Spinal cord (tissue), 10 donors: ENCODE measurements around the gene MORN1. TPM values are rescaled to one million over a fixed set of nuclear protein-coding genes. Genes with fewer than 3 reads are reported as not detected.

Experiments used
- DNase-seq, 6 donors: peaks; one replicate each; pipeline versions ENCODE4 v3.0.0 to v3.0.0-alpha.2; 2013 to 2015; ENCODE audit warnings: low spot score in 6 of 6, low read depth in 4 of 6
- H3K27ac ChIP-seq: one replicate; pipeline ENCODE4 v1.5.1; 2013; ENCODE audit warnings: low read depth, low read length, control low read depth
- H3K27me3 ChIP-seq: one replicate; pipeline ENCODE4 v1.6.1; 2013; ENCODE audit warnings: low read length; ENCODE audit not compliant: control insufficient read depth, insufficient read depth
- H3K36me3 ChIP-seq: one replicate; pipeline ENCODE4 v1.6.1; 2013; ENCODE audit warnings: low read length; ENCODE audit not compliant: control insufficient read depth, insufficient read depth
- H3K4me1 ChIP-seq: one replicate; pipeline ENCODE4 v1.6.1; 2013; ENCODE audit warnings: low read length; ENCODE audit not compliant: control insufficient read depth, insufficient read depth
- H3K4me3 ChIP-seq: one replicate; pipeline ENCODE4 v1.5.1; 2013; ENCODE audit warnings: low read depth, low read length, control low read depth
- H3K9me3 ChIP-seq: one replicate; pipeline ENCODE4 v1.6.1; 2013; ENCODE audit warnings: low read length; ENCODE audit not compliant: control insufficient read depth, insufficient read depth
- WGBS: methylation state at CpG from one replicate; pipeline ENCODE4 v1.1.5; 2013; ENCODE audit warnings: missing lambda C conversion rate; ENCODE audit not compliant: insufficient coverage; 5-methylcytosine and 5-hydroxymethylcytosine counted together
- polyA plus RNA-seq, 2 donors: library from polyadenylated mRNA; unstranded; fragments of 120-200 nt; gene quantifications; one replicate each; pipeline ENCODE4 v1.2.1, GENCODE V29; 2013; ENCODE audit not compliant: insufficient read length in 2 of 2
- total RNA-seq, 2 donors: library from RNA; depleted of rRNA in 1 of 2; stranded (reverse); fragments of 120-200 nt in 1 of 2; fragments of >200 nt in 1 of 2; gene quantifications; one replicate each; pipeline versions ENCODE4 v1.2.3 to v1.2.4, GENCODE V29; 2013 to 2014
- donor health status: healthy.

Gene MORN1
- total and polyA plus RNA-seq, 4 donors, result 8.4 to 17.5 (median 12.8) TPM

DNA sequence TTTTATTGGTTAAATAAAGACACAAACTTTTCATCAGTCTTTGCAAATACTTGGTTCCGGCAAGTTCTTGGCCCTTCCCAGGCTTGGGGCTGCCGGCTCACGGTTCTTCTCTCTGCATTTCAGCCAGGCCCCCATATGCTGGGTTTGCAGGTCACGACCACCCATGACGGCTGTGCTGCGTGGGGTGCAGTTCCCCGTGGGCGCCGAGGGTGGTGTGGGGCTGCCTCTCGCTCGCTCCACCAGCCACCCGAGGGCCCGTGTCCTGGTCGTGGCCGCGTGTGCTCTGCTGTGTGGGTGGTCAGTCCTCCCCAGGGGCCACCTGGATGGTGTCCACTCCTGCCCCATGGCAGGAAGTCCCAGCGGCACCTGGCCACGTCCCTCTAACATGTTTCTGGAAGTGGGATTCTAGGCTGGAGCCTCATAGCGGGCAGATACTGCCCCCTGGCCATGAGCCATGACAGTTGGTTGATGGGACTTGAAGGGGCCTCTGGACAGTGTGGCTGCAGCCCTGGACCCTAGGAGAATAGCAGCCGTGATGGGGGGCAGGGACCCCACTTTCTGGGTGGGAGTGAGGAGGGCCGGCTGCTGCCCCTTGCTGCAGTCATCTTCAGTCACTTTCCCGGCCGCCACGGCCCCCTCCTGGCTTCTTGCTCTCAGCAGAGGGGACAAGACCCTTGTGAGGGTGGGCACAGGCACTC lies 117.0 kb downstream of the MORN1 start:
- Histone ChIP-seq H3K4me3 (no peak overlapping the region), H3K27ac (peak overlapping the region; percentile 25), H3K27me3 (no peaks in the 10 kb centered on the region), H3K9me3 (no peaks in the 10 kb centered on the region), H3K4me1 (peaks cover 95% of the 10 kb centered on the region), H3K36me3 (peaks cover 54% of the 10 kb centered on the region)
- 71% methylated on average over 23 of the region's 24 CpGs for WGBS
- no peak for DNase-seq

DNA sequence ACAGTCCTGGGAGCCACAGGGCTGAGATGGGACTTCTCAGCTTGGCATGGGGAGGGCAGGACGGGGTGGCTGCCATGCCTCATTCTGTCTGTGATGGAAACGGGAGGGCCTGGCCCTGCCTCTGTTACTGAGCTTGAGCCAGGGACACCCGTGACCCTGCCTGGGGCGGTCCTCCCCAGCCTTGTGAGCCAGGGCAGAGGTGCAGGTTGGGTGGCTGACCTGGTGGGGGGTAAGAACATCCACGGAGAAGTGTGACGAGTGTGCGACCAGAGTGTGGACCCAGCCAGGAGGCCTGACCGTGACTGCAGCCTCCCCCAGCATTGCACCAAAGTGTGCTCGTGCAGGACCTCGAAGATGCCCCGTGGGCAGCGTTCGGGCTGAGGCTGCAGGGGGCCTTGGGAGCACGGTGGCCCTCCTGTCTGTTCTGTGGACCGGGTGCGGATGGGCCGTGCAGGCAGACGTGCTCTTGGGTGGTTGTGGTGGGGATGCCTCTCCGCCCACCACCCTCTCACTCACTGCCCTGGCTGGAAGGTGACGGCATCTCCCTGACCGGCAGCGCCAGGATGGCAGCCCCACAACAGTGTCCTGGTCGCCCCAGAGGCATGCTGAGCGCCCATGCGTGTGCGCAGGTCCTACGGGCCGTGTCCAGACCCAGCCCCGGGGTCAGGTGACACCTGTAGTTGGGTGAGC lies 117.8 kb downstream of the MORN1 start:
- WGBS, result 85% methylated on average over 25 of the region's 29 CpGs
- Histone ChIP-seq H3K27me3 (no peaks in the 10 kb centered on the region), H3K9me3 (no peaks in the 10 kb centered on the region), H3K27ac (no peak overlapping the region), H3K4me3 (no peak overlapping the region), H3K36me3 (peaks cover 54% of the 10 kb centered on the region), H3K4me1 (peaks cover 92% of the 10 kb centered on the region)
- no peak for DNase-seq

DNA sequence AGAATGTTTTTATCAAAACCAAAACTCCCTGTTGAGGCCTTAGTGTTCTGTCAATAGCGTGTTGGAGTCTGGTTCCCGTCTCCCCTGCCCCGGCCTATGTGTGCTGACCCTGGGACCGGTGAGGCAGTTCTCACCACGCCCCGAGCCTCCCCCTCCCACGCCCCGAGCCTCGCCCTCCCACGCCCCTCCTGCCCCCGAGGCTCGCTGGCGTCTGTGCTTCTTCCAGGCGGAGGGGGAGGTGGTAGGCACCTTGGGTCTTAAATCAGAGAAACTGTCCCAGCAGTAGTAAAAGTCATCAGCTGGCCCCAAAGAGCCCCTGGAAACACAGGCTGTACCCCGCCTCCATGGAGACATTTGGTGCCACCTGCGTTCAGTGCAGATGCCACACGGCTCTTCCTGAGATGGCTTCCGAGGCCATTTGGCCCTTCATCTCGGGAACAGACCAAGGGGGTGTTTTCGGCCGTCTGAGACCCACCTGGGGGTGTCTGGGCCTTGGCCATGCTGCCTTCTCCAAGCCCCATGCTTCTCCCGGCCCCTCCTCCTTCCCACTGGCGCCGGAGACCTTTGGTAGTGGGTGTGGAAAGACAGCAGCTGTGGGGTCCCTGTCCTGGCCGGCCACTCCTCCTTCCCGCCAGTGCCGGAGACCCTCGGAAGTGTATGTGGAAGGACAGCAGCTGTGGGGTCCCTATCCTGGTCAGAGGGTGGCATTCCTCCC lies 118.5 kb downstream of the MORN1 start:
- H3K36me3 ChIP-seq, result peaks cover 52% of the 10 kb centered on the region
- no peaks in the 10 kb centered on the region for H3K9me3 ChIP-seq
- no peak overlapping the region for H3K4me3 ChIP-seq
- no peaks in the 10 kb centered on the region for H3K27me3 ChIP-seq
- WGBS, result 47% methylated on average over 12 of the region's 28 CpGs
- peaks cover 92% of the 10 kb centered on the region for H3K4me1 ChIP-seq
- no peak overlapping the region for H3K27ac ChIP-seq
- no peak for DNase-seq

DNA sequence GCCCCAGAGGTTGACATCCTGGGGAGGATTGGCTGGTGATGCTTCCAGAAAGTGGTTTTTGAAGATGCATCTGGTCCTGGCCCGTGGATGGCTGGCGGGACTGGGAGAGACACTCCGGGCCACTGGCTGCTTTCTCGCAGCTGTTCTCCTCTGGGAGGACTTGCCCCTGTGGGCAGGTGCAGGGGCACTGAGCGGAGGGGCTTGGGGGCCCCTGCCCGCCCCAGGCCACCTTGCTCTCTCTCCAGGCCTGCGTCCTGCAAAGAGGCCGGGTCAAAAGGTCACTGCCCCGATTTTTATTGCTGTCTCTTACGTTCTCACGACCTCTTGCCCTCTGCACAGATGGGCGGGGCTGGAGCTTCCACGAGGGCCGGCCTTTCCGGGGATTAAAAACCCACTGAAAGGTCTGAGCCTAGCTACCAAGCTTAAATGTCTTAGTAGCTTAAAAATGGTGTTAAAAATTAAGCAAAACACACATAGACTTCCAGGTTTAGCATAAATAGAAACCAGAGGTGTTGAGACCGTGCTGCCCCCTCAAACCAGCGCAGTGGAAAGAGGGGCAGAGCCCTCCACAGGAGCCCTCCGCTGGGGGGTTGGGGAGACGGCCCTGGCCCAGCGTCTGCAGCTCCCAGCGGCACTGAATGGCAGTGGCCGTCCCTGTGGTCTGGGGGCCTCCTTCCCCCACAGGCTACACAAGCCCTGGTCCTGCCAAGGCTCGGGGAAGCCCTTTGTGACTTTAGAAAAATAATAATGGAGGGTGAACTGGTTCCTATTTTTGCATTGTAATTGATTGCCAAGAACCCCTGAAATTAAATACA lies 119.3 kb downstream of the MORN1 start:
- 29% methylated on average over 16 of the region's 23 CpGs for WGBS
- Histone ChIP-seq H3K27me3 (no peaks in the 10 kb centered on the region), H3K36me3 (peaks cover 54% of the 10 kb centered on the region), H3K4me1 (peaks cover 97% of the 10 kb centered on the region), H3K4me3 (no peak overlapping the region), H3K27ac (peak overlapping the region; percentile 47), H3K9me3 (no peaks in the 10 kb centered on the region)
- no peak for DNase-seq

Other genes starting within 250 kb of the MORN1 start
- 10 to 100 TPM; 15.5 to 27.3 TPM for gene FAAP20, start 196.8 kb downstream of the MORN1 start, total RNA-seq
- 10 to 100 TPM; 87.2 to 96.8 TPM for gene FAAP20, start 196.8 kb downstream of the MORN1 start, polyA plus RNA-seq
- gene SKI, start 163.2 kb downstream of the MORN1 start, total RNA-seq, result 10 to 100 TPM; 20.0 to 23.0 TPM
- 10 to 100 TPM; 69.4 to 72.3 TPM for gene SKI, start 163.2 kb downstream of the MORN1 start, polyA plus RNA-seq
- gene RER1, start 287 bp upstream of the MORN1 start, total RNA-seq, result 10 to 100 TPM; 48.8 to 83.6 TPM
- 100 to 1,000 TPM in 1 of 2 donors, 10 to 100 TPM in 1; 95.9 to 118 TPM for gene RER1, start 287 bp upstream of the MORN1 start, polyA plus RNA-seq
- gene PEX10, start 21.0 kb upstream of the MORN1 start, total RNA-seq, result 10 to 100 TPM; 17.7 to 28.3 TPM
- 10 to 100 TPM; 35.1 to 36.9 TPM for gene PEX10, start 21.0 kb upstream of the MORN1 start, polyA plus RNA-seq
- 1 to 10 TPM; 3.3 to 7.1 TPM for gene PLCH2, start 84.7 kb upstream of the MORN1 start, total RNA-seq
- 10 to 100 TPM; 17.2 to 19.0 TPM for gene PLCH2, start 84.7 kb upstream of the MORN1 start, polyA plus RNA-seq
- gene PANK4, start 135.0 kb upstream of the MORN1 start, total RNA-seq, result 10 to 100 TPM; 25.7 to 29.0 TPM
- gene PANK4, start 135.0 kb upstream of the MORN1 start, polyA plus RNA-seq, result 10 to 100 TPM; 35.5 to 37.9 TPM
- gene HES5, start 138.7 kb upstream of the MORN1 start, total RNA-seq, result 10 to 100 TPM; 13.1 to 14.1 TPM
- gene HES5, start 138.7 kb upstream of the MORN1 start, polyA plus RNA-seq, result 10 to 100 TPM; 24.1 to 28.6 TPM
- gene TNFRSF14, start 164.8 kb upstream of the MORN1 start, total RNA-seq, result 10 to 100 TPM in 1 of 2 donors, 1 to 10 TPM in 1; 7.2 to 20.4 TPM
- gene TNFRSF14, start 164.8 kb upstream of the MORN1 start, polyA plus RNA-seq, result 10 to 100 TPM in 1 of 2 donors, 1 to 10 TPM in 1; 8.4 to 16.3 TPM
- 10 to 100 TPM; 19.0 to 21.1 TPM for gene PRXL2B, start 195.2 kb upstream of the MORN1 start, total RNA-seq
- gene PRXL2B, start 195.2 kb upstream of the MORN1 start, polyA plus RNA-seq, result 10 to 100 TPM; 82.8 to 85.9 TPM
- 1 to 10 TPM; 2.9 to 3.9 TPM for gene MMEL1, start 241.5 kb upstream of the MORN1 start, total RNA-seq
- gene MMEL1, start 241.5 kb upstream of the MORN1 start, polyA plus RNA-seq, result 1 to 10 TPM; 2.3 TPM